AG10803 (cell line): Measurements from ENCODE around the gene POR.
"Not testable (repeated sequence)": the region's sequence is repeated elsewhere in the genome, so short reads cannot be mapped to it uniquely, and the experiment has no call there.

ENCODE experiments used
- DNase-seq: peaks from one replicate; pipeline ENCODE4 v3.0.0; 2010; ENCODE audit warnings: low read depth
- H3K4me3 ChIP-seq: 2 replicates; pipeline ENCODE4 v1.5.1; 2011; ENCODE audit warnings: mild to moderate bottlenecking, low read length, control low read depth
- TF ChIP-seq, protein P1 (sequence below): conservative IDR thresholded peaks from 2 replicates; pipeline ENCODE4 v1.5.1; 2011; ENCODE audit warnings: mild to moderate bottlenecking, low read length, control low read depth, inconsistent platforms

POR gene

DNA sequence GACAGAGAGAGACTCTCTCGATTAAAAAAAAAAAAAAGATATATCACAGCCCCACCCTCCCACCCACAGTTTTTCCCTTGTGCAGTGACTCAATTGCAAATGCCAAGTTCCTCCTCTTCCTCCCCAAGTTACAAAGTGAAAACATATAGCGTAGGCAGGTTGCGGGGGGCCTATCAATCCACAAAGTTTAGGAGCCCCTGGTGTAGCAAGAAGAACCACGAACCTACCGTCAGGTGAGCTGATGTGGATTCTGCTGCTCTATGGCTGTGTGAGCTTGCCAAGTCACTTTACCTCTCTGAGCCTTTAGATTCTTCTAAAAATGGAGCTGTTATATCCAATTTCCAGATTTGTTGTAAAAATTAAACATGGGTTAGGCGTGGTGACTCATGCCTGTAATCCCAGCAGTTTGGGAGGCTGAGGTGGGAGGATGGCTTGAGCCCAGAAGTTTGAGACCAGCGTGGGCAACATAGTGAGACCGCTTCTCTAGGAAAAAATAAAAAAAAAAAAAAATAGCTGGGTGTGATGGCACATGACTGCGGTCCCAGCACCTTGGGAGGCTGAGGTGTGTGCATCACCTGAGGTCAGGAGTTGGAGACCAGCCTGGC is 44.3 kb upstream of the POR start:
- no peak for DNase-seq
- no peak overlapping the region for H3K4me3 ChIP-seq
- TF ChIP-seq, protein P1, sequence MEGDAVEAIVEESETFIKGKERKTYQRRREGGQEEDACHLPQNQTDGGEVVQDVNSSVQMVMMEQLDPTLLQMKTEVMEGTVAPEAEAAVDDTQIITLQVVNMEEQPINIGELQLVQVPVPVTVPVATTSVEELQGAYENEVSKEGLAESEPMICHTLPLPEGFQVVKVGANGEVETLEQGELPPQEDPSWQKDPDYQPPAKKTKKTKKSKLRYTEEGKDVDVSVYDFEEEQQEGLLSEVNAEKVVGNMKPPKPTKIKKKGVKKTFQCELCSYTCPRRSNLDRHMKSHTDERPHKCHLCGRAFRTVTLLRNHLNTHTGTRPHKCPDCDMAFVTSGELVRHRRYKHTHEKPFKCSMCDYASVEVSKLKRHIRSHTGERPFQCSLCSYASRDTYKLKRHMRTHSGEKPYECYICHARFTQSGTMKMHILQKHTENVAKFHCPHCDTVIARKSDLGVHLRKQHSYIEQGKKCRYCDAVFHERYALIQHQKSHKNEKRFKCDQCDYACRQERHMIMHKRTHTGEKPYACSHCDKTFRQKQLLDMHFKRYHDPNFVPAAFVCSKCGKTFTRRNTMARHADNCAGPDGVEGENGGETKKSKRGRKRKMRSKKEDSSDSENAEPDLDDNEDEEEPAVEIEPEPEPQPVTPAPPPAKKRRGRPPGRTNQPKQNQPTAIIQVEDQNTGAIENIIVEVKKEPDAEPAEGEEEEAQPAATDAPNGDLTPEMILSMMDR = no peak

DNA sequence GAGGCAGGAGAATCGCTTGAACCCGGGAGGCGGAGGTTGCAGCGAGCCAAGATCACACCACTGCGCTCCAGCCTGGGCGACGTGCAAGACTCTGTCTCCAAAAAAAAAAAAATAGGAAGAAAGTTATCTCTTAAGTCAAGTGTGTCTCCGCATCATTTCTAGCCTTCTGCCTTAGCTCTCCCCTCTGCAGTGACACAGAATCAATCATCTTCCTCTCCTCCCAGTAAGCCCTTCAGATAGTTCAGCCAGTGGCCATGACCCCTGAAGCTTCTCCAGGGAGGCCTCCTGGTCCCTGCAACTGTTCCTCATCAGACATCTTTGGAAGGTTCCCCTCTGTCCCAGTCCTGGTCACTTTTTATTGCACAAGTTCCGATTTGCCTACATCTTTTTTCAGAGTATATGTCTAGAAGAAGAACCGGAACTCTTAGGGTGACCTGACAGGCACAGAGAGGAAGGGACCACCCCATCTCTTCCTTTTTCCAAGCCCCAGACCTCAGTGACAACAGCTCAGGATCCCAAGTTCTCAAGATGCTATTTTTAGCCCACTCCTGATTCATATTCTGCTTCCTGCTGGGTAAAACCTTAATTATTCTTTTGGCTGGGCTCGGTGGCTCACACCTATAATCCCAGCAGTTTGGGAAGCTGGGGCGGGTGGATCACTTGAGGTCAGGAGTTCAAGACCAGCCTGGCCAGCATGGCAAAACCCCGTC is 42.7 kb upstream of the POR start:
- TF ChIP-seq, protein P1 = no peak
- no peak for DNase-seq
- no peak overlapping the region for H3K4me3 ChIP-seq

DNA sequence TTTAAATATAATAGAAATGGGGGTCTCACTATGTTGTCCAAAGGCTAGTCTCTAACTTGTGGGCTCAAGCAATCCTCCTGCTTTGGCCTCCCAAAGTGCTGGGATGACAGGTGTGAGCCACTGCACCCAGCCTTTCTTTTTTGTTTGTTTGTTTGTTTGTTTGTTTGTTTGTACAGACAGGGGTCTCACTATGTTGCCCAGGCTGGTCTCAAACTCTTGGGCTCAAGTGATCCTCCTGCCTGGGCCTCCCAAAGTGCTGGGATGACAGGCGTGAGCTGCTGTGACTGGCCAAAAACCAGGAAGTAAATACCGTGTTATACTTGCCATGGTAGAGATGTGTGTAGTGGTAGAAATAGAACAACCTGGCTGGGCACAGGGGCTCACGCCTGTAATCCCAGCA is 40.8 kb upstream of the POR start:
- not testable (repeated sequence) for H3K4me3 ChIP-seq

DNA sequence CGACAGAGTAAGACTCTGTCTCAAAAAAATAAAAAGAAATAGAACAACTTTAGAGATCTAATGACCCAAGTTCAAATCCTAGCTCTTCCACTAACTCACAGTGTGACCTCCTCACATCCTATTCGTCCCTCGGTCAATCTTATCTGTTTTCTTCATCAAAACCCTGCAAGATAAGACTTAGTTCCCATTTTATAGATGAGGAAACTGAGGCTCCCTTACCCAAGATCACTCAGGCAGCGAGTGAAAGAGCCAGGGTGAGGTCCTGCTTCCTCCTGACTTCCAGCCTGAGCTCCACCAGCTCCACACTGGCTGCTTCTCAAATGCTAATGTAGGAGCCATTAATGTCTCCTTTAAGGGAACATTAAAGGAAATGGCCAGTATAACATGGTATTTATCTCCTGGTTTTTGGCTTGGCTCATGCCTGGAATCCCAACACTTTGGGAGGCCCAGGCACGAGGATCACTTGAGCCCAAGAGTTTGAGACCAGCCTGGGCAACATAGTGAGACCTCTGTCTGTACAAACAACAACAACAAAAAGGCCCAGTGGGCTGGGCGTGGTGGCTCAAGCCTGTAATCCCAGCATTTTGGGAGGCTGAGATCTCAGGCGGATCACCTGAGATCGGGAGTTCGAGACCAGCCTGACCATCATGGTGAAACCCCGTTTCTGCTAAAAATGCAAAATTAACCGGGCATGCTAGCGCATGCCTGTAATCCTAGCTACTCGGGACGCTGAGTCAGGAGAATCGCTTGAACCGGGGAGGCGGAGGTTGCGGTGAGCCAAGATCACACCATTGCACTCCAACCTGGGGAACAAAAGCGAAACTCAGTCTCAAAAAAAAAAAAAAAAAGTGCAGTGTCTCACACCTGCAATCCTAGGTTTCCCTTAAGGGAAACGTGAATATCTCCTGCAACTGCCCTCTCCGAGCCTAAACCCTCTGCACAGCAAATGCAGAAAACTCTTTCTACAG is 39.6 kb upstream of the POR start:
- TF ChIP-seq, protein P1 = no peak
- DNase-seq = no peak
- no peak overlapping the region for H3K4me3 ChIP-seq

More for the DNA sequence above, 40.8 kb upstream of the POR start:
- DNase-seq = not testable (repeated sequence)

DNA sequence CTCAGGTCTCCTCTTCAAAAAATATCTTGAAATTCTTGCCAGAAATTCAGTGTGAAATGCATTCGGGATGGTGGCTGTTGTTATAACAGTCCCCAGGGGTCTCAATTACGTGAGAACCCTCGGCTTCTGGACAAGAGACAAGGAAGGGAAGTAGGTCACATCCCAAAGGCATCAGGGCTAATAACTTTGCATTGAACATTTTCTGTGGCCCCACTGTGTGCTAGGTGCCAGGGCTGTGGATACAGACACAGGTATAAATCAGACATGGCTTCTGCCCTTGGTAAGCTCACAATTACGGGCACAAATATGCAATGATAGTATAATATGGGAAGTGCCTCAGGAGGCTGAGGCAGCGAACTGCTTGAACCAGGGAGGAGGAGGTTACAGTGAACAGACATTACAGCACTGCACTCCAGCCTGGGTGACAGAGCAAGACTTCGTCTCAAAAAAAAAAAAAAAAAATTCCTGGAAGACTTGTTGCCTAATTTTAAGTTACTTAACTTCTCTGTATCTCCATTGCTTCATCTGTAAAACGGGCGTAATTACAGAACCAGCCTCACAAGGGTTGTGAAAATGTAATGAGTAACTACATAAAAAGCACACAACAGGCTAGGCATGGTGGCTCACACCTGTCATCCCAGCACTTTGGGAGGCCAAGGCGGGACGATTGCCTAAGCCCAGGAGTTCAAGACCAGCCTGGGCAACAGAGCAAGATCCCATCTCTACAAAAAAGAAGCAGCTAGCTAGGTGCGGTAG is 38.7 kb upstream of the POR start:
- DNase-seq = no peak

DNA sequence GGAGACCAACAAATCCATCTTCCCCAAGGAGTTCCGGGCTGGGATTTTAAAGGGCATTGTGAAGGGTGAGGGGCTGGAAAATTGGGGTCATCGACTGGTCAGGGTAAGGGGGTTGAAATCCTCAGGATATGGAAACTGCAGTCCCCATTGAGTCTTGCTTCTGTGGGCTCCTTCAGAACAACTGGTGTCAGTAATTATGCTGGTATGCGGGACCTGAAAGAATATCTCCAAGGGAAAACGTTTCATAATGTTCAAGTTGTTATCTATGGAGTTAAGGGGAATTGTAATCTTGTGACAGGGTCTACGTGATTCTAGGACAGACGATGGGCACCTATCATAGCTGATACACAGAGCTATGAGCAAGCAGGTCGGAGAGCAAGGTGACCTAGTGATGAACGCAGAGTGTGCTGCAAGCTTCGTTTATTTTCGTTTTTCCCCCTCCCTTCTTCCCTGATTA is 36.6 kb upstream of the POR start:
- DNase-seq = no peak
- TF ChIP-seq, protein P1 = no peak
- H3K4me3 ChIP-seq = peak overlapping the region; percentile 53

More for the DNA sequence above, 38.7 kb upstream of the POR start:
- no peak overlapping the region for H3K4me3 ChIP-seq
- TF ChIP-seq, protein P1 = no peak
